ENCODE measurements around the gene ADAT2. TPM values are rescaled to one million over a fixed set of nuclear protein-coding genes. Genes with fewer than 3 reads are reported as not detected.

ADAT2 gene
- total RNA-seq, 1 donor from 2014 or later: 10.3 TPM

DNA sequence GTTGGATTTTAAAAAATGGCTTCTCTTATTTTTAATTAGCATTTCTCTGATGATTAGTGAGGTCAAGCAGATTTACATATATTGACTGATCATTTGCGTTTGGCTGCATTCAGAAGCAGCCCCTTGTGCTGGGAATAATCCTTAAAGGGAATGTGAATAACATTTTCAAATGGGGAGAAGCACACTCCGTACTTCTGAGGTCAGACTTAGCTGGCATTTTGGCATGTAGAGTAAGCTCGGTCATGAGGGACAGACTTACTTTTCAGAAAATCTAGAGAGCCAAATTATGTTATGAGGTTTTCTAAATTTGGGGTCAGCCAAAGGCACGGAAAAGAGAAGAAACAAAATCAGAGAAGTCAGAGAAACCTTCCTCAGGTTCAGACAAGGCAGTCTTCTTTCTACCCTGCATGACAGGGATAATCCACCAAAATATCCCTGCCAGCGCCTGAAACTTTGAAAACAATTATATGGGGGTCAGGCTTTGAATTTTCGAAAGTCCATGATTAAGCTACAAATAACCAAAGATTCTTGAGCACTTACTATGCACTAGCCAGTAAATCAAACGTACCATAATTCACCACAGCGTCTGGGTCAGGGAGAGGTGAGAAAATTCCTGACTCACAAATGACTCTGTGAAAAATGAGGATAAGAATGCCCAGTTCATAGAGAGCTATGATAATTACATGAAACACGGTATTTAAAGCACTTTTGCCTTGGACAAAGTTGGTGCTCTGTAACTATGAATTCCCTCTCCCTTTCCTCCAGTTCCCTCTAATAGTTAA lies 44.9 kb downstream of the ADAT2 start:
- Mint-ChIP-seq H3K27ac (no peak overlapping the region), H3K9me3 (peaks cover 3% of the 10 kb centered on the region), H3K27me3 (no peaks in the 10 kb centered on the region), H3K4me3 (no peak overlapping the region), H3K36me3 (no peaks in the 10 kb centered on the region), H3K4me1 (ENCODE audit: unreplicated experiment) (peaks cover 15% of the 10 kb centered on the region)
- DNase-seq (ENCODE audit: extremely low spot score, unreplicated experiment): no peak
- TF ChIP-seq, protein P1, sequence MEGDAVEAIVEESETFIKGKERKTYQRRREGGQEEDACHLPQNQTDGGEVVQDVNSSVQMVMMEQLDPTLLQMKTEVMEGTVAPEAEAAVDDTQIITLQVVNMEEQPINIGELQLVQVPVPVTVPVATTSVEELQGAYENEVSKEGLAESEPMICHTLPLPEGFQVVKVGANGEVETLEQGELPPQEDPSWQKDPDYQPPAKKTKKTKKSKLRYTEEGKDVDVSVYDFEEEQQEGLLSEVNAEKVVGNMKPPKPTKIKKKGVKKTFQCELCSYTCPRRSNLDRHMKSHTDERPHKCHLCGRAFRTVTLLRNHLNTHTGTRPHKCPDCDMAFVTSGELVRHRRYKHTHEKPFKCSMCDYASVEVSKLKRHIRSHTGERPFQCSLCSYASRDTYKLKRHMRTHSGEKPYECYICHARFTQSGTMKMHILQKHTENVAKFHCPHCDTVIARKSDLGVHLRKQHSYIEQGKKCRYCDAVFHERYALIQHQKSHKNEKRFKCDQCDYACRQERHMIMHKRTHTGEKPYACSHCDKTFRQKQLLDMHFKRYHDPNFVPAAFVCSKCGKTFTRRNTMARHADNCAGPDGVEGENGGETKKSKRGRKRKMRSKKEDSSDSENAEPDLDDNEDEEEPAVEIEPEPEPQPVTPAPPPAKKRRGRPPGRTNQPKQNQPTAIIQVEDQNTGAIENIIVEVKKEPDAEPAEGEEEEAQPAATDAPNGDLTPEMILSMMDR (conservative IDR thresholded peaks at IDR 0.05): no peak

DNA sequence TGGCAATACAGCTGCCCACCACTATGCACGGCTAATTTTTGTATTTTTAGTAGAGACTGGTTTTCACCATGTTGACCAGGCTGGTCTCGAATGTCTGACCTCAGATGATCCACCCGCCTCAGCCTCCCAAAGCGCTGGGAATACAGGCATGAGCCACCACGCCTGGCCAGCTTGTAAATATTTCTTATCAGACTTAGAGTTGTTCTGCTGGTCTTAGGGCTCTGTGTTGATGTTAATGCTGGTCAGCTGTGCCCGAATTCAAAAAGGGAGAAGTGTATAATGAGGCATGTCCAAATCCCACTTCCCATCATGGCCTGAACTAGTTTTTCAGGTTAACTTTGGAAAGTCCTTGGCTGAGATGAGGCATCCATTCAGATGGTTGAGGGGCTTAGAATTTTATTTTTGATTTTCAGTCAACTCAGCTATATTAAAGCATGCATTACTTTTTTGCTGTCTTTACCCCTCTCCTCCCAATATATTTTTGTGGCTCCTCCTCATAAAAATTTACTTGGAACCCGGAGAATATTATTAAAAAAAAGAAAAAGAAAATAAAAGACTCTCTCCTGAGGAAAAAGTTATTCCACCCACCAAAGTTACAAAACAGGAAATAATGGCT lies 47.7 kb downstream of the ADAT2 start:
- H3K9me3 Mint-ChIP-seq: no peaks in the 10 kb centered on the region
- H3K27me3 Mint-ChIP-seq: no peaks in the 10 kb centered on the region
- peaks cover 27% of the 10 kb centered on the region for H3K4me1 Mint-ChIP-seq (ENCODE audit: unreplicated experiment)
- H3K27ac Mint-ChIP-seq: no peak overlapping the region
- no peak for DNase-seq (ENCODE audit: extremely low spot score, unreplicated experiment)
- TF ChIP-seq, protein P1 (conservative IDR thresholded peaks at IDR 0.05): no peak
- H3K4me3 Mint-ChIP-seq: no peak overlapping the region
- H3K36me3 Mint-ChIP-seq: no peaks in the 10 kb centered on the region

DNA sequence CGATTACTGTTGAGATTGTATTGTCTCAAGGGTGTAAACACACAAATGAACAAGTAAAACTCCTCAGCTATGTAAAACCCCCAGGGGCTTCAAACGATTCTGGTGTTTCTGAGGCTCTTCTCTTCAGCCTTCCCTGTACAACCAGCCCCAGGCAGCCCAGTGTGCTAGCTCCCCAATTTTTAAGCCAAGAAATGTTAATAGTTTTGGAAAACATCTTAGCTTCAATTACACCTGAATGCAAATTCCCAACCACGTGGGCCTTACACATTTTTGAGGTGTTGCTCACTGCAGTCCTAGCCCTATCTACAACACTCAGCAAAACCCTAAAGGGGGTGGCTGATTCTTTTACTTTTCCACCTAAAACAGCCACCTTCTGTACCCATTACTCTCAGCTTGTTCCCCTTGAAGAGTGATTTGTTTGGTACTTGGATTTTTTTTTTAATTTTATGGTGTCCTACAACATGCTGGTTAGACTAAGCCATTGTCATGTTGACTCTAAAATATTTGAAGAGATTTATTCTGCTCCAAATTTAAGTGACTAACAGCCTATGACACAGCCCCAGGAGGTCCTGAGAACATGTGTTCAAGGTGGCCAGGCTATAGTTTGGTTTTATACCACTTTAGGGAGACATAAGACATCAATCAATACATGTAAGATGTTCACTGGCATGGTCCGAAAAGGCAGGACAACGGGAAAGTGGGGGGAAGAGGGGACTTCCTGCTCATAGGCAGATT lies 48.7 kb downstream of the ADAT2 start:
- H3K4me3 Mint-ChIP-seq: no peak overlapping the region
- TF ChIP-seq, protein P1 (conservative IDR thresholded peaks at IDR 0.05): no peak
- H3K27ac Mint-ChIP-seq: no peak overlapping the region
- H3K36me3 Mint-ChIP-seq: no peaks in the 10 kb centered on the region
- no peaks in the 10 kb centered on the region for H3K9me3 Mint-ChIP-seq
- peaks cover 36% of the 10 kb centered on the region for H3K4me1 Mint-ChIP-seq (ENCODE audit: unreplicated experiment)
- no peaks in the 10 kb centered on the region for H3K27me3 Mint-ChIP-seq
- no peak for DNase-seq (ENCODE audit: extremely low spot score, unreplicated experiment)

DNA sequence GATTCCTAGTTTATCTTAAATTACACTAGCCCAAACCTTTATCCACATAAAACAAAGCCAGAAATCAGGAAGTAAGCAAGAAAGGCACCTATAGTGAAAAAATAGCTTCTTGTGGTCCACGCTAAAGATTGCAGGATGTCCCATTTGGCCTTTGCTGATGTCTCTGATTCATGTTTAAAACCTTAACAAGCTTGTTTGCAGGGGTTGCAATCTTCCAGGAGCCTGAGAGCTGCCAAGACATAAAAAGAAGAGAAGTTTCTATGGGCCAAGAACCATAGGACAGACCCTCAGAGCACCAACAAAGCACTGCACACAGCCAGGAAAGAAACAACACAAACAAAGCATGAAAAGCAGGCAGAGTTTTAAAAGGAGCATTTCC lies 49.4 kb downstream of the ADAT2 start:
- no peaks in the 10 kb centered on the region for H3K36me3 Mint-ChIP-seq
- DNase-seq (ENCODE audit: extremely low spot score, unreplicated experiment): no peak
- H3K9me3 Mint-ChIP-seq: no peaks in the 10 kb centered on the region
- H3K27me3 Mint-ChIP-seq: no peaks in the 10 kb centered on the region
- H3K4me3 Mint-ChIP-seq: no peak overlapping the region
- TF ChIP-seq, protein P1 (conservative IDR thresholded peaks at IDR 0.05): no peak
- peaks cover 42% of the 10 kb centered on the region for H3K4me1 Mint-ChIP-seq (ENCODE audit: unreplicated experiment)
- H3K27ac Mint-ChIP-seq: peak overlapping the region; percentile 15

DNA sequence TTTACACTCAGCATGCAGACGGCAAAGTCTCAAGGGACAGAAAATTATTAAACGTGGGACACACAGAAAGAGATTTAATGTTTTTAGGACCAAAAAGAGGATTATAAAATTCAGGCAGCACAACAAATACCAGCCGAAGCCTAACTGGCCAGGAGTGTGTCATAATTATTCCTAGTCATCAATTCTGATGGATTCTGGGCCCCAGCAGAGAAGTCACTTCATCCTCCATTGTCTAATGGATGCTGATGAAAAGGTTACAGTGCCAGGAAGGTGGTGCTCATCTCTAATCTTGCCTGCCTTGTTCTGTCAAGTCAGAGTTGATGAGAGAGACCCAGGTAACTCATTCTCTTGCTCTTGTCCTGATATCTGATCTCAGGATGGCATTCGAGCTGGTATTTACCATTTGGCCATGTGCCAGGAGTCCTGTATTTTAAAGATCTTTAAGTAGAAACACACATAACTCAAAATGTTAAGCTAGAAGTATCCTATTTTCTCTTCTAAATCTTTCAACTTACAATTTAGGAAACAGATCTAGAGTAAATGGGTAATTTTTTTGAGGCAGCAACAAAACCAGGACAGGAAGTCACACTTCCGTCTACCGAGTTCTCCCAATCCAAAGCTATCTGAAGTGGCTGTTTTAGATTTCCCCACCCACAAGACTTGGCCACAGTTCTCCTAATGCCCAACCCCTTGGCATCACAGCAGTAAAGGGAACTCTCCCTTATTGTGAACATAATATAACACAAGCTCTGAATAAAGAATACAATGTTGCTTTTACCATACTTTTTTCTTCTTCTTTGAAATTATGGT lies 50.0 kb downstream of the ADAT2 start:
- DNase-seq (ENCODE audit: extremely low spot score, unreplicated experiment): no peak
- H3K27me3 Mint-ChIP-seq: no peaks in the 10 kb centered on the region
- H3K27ac Mint-ChIP-seq: peak overlapping the region; percentile 15
- TF ChIP-seq, protein P1 (conservative IDR thresholded peaks at IDR 0.05): no peak
- no peak overlapping the region for H3K4me3 Mint-ChIP-seq
- no peaks in the 10 kb centered on the region for H3K36me3 Mint-ChIP-seq
- H3K4me1 Mint-ChIP-seq (ENCODE audit: unreplicated experiment): peaks cover 39% of the 10 kb centered on the region
- H3K9me3 Mint-ChIP-seq: no peaks in the 10 kb centered on the region

Data from type B pancreatic cell (in vitro differentiated cells).